Activated naive CD4-positive, alpha-beta T cell treated with anti-CD3 and anti-CD28 coated beads for 36 hours (primary cell): Measurements from ENCODE around the gene LRRC37A. TPM values are rescaled to one million over a fixed set of nuclear protein-coding genes. Genes with fewer than 3 reads are reported as not detected.
"Not testable (repeated sequence)": the region's sequence is repeated elsewhere in the genome, so short reads cannot be mapped to it uniquely, and the experiment has no call there.

Experiments
- CTCF ChIA-PET: fragments of 350-600 bp; sonication (Branson Sonifier 250); formaldehyde crosslinking; loops from one replicate; lab custom pipeline; 2021; ENCODE audit warnings: antibody characterized with exemption; lab: Charles Lee
- DNase-seq: peaks from one replicate; pipeline ENCODE4 v3.0.0-alpha.2; 2020
- H3K27ac Mint-ChIP-seq: one replicate; pipeline ENCODE4 v1.8.0; 2021; ENCODE audit warnings: mild to moderate bottlenecking, mixed read lengths
- H3K27me3 Mint-ChIP-seq: one replicate; pipeline ENCODE4 v1.8.0; 2021; ENCODE audit warnings: low read depth, mixed read lengths
- H3K36me3 Mint-ChIP-seq: one replicate; pipeline ENCODE4 v1.8.0; 2021; ENCODE audit warnings: low read depth, mixed read lengths
- H3K4me1 Mint-ChIP-seq: one replicate; pipeline ENCODE4 v1.8.0; 2021; ENCODE audit warnings: low read depth, mixed read lengths
- H3K4me3 Mint-ChIP-seq: one replicate; pipeline ENCODE4 v1.8.0; 2021; ENCODE audit warnings: mild to moderate bottlenecking, moderate library complexity, mixed read lengths
- H3K9me3 Mint-ChIP-seq: one replicate; pipeline ENCODE4 v1.8.0; 2021; ENCODE audit warnings: mixed read lengths
- intact Hi-C: fragments of 100-400 bp; cut with micrococcal nuclease; formaldehyde crosslinking; loops from one replicate; pipeline ENCODE4 v1.15.1; 2023
- total RNA-seq, 2 experiments: library from RNA; stranded (reverse); gene quantifications; one replicate each; pipeline ENCODE4 v1.2.3, GENCODE V29; 2021

Gene LRRC37A
- total RNA-seq, 2 experiments from 2014 or later, result 2.4 to 3.5 TPM

- CTCF ChIA-PET, H3K9me3 Mint-ChIP-seq, H3K27ac Mint-ChIP-seq, intact Hi-C loops, H3K4me1 Mint-ChIP-seq, H3K27me3 Mint-ChIP-seq, H3K36me3 Mint-ChIP-seq, DNase-seq, H3K4me3 Mint-ChIP-seq: not testable (repeated sequence)
These were observed 46.3 kb downstream of the LRRC37A start for GRCh38 chr17:46341220-46341619.

GRCh38 chr17:46342131-46342530 is 47.2 kb downstream of the LRRC37A start:
- H3K27me3 Mint-ChIP-seq, intact Hi-C loops, CTCF ChIA-PET, H3K9me3 Mint-ChIP-seq, H3K36me3 Mint-ChIP-seq, H3K4me3 Mint-ChIP-seq, H3K27ac Mint-ChIP-seq, DNase-seq, H3K4me1 Mint-ChIP-seq: not testable (repeated sequence)

GRCh38 chr17:46348345-46348744 is 53.4 kb downstream of the LRRC37A start:
- H3K9me3 Mint-ChIP-seq, H3K36me3 Mint-ChIP-seq, H3K4me3 Mint-ChIP-seq, CTCF ChIA-PET, intact Hi-C loops, H3K4me1 Mint-ChIP-seq, H3K27me3 Mint-ChIP-seq, H3K27ac Mint-ChIP-seq, DNase-seq: not testable (repeated sequence)

- CTCF ChIA-PET, H3K36me3 Mint-ChIP-seq, H3K4me3 Mint-ChIP-seq, intact Hi-C loops, H3K27me3 Mint-ChIP-seq, H3K4me1 Mint-ChIP-seq, H3K27ac Mint-ChIP-seq, DNase-seq, H3K9me3 Mint-ChIP-seq: not testable (repeated sequence)
These were observed 54.1 kb downstream of the LRRC37A start for GRCh38 chr17:46349060-46349459.

- DNase-seq, H3K27me3 Mint-ChIP-seq, H3K27ac Mint-ChIP-seq, H3K9me3 Mint-ChIP-seq, H3K36me3 Mint-ChIP-seq, H3K4me3 Mint-ChIP-seq, CTCF ChIA-PET, H3K4me1 Mint-ChIP-seq, intact Hi-C loops: not testable (repeated sequence)
These were observed 58.9 kb downstream of the LRRC37A start for GRCh38 chr17:46353856-46354255.

GRCh38 chr17:46361145-46361735 is 66.3 kb downstream of the LRRC37A start:
- H3K4me3 Mint-ChIP-seq, H3K9me3 Mint-ChIP-seq, H3K36me3 Mint-ChIP-seq, intact Hi-C loops, H3K27me3 Mint-ChIP-seq, H3K27ac Mint-ChIP-seq, H3K4me1 Mint-ChIP-seq, DNase-seq, CTCF ChIA-PET: not testable (repeated sequence)

- H3K27me3 Mint-ChIP-seq, H3K27ac Mint-ChIP-seq, H3K4me1 Mint-ChIP-seq, intact Hi-C loops, H3K9me3 Mint-ChIP-seq, H3K36me3 Mint-ChIP-seq, H3K4me3 Mint-ChIP-seq, CTCF ChIA-PET: not testable (repeated sequence)
- peak; percentile 98 for DNase-seq
These were observed 66.8 kb downstream of the LRRC37A start, which contains the start of gene ARL17B for GRCh38 chr17:46361755-46362154. TSS of gene ARL17B (minus strand) at chr17:46361766. CDS start at chr17:46358397, 3,369 bp downstream.

GRCh38 chr17:46367520-46367919 is 72.6 kb downstream of the LRRC37A start:
- H3K4me1 Mint-ChIP-seq, H3K27me3 Mint-ChIP-seq, H3K27ac Mint-ChIP-seq, CTCF ChIA-PET, H3K9me3 Mint-ChIP-seq, intact Hi-C loops, DNase-seq, H3K36me3 Mint-ChIP-seq, H3K4me3 Mint-ChIP-seq: not testable (repeated sequence)

GRCh38 chr17:46372236-46373229 is 77.6 kb downstream of the LRRC37A start:
- CTCF ChIA-PET, H3K36me3 Mint-ChIP-seq, intact Hi-C loops, H3K27me3 Mint-ChIP-seq, H3K4me3 Mint-ChIP-seq, H3K4me1 Mint-ChIP-seq, DNase-seq, H3K27ac Mint-ChIP-seq, H3K9me3 Mint-ChIP-seq: not testable (repeated sequence)

DNA sequence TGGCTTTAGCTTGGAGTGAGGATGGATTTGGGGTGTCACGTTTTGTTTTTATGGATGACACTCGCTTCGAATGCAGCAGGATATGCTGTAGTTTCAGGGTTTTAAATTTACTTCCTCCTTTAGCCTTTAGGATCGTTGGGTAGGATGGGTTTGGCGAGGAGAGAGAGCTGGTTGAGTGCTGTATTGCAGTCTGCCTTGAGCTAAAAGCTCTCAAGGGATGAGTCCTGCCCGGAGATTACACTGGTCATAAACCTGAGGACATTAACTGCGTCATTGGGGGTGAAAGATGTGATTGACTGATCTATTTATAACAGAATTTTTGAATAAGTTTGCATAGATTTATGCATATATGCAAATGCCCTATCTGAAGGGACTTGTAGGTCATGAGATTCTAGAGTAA is 78.5 kb downstream of the LRRC37A start:
- H3K27ac Mint-ChIP-seq, H3K27me3 Mint-ChIP-seq, intact Hi-C loops, H3K36me3 Mint-ChIP-seq, H3K9me3 Mint-ChIP-seq, DNase-seq, CTCF ChIA-PET, H3K4me1 Mint-ChIP-seq, H3K4me3 Mint-ChIP-seq: not testable (repeated sequence)

- intact Hi-C loops, DNase-seq, H3K4me1 Mint-ChIP-seq, H3K9me3 Mint-ChIP-seq, CTCF ChIA-PET, H3K4me3 Mint-ChIP-seq, H3K27me3 Mint-ChIP-seq, H3K36me3 Mint-ChIP-seq, H3K27ac Mint-ChIP-seq: not testable (repeated sequence)
These were observed 88.2 kb downstream of the LRRC37A start for GRCh38 chr17:46383118-46383517.

DNA sequence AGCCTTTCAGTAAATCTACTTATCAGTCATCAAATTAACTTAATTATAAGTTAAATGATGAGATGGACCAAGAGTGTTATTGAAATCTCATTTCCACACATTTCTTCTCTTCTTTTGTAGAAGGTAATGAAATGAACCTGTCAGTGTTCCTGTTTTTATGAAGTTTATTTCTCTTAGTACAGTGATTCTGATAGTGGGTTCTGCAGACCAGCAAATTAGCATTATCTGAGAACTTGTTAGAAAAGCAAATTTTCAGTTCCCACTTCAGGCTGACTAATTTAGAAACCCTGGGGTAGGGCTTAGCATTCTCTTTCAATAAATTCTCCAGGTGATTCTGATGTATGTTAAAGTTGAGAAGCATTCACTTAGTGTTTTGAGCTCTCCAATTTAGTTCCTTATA is 90.6 kb downstream of the LRRC37A start:
- DNase-seq, H3K9me3 Mint-ChIP-seq, CTCF ChIA-PET, H3K4me1 Mint-ChIP-seq, H3K4me3 Mint-ChIP-seq, H3K27me3 Mint-ChIP-seq, intact Hi-C loops, H3K36me3 Mint-ChIP-seq, H3K27ac Mint-ChIP-seq: not testable (repeated sequence)
